ENCODE results near the gene GSTCD. TPM values are rescaled to one million over a fixed set of nuclear protein-coding genes. Genes with fewer than 3 reads are reported as not detected.

GSTCD gene
- total RNA-seq, 2 donors from 2014 or later, result 10.0 to 20.8 TPM

GRCh38 chr4:105836537-105836936 lies 128.0 kb downstream of the GSTCD start:
- intact Hi-C loops (cut with DNase I), result no loop called here
- H3K36me3 ChIP-seq, result no peaks in the 10 kb centered on the region
- H3K4me1 ChIP-seq (replicated peaks), result no peaks in the 10 kb centered on the region
- DNase-seq (ENCODE audit: low spot score), result no peak
- H3K4me3 ChIP-seq, result no peak overlapping the region
- no peaks in the 10 kb centered on the region for H3K27me3 ChIP-seq (replicated peaks; ENCODE audit: insufficient read depth)
- no peak overlapping the region for H3K27ac ChIP-seq
- TF ChIP-seq POLR2AphosphoS5 (IDR thresholded peaks at IDR 0.05) (no peak), CTCF (IDR thresholded peaks at IDR 0.05) (no peak), POLR2A (IDR thresholded peaks at IDR 0.05) (no peak)
- H3K9me3 ChIP-seq, result no peaks in the 10 kb centered on the region
- 90% methylated on average over 3 of the region's 3 CpGs for WGBS

GRCh38 chr4:105837037-105837436 lies 128.5 kb downstream of the GSTCD start:
- WGBS, result 90% methylated on average over 2 of the region's 2 CpGs
- TF ChIP-seq POLR2A (IDR thresholded peaks at IDR 0.05) (no peak), CTCF (IDR thresholded peaks at IDR 0.05) (no peak), POLR2AphosphoS5 (IDR thresholded peaks at IDR 0.05) (no peak)

GRCh38 chr4:105838082-105838481 lies 129.5 kb downstream of the GSTCD start:
- Histone ChIP-seq H3K27ac (no peak overlapping the region), H3K36me3 (no peaks in the 10 kb centered on the region), H3K9me3 (no peaks in the 10 kb centered on the region), H3K27me3 (replicated peaks; ENCODE audit: insufficient read depth) (no peaks in the 10 kb centered on the region), H3K4me3 (no peak overlapping the region), H3K4me1 (replicated peaks) (no peaks in the 10 kb centered on the region)
- intact Hi-C loops (cut with DNase I), result no loop called here
- TF ChIP-seq POLR2AphosphoS5 (IDR thresholded peaks at IDR 0.05), result no peak
- no peak for TF ChIP-seq CTCF (IDR thresholded peaks at IDR 0.05)
- TF ChIP-seq POLR2A (IDR thresholded peaks at IDR 0.05), result no peak
- 44% methylated on average over 1 of the region's 1 CpG for WGBS
- no peak for DNase-seq (ENCODE audit: low spot score)

More at GRCh38 chr4:105837037-105837436, 128.5 kb downstream of the GSTCD start:
- Histone ChIP-seq H3K9me3 (no peaks in the 10 kb centered on the region), H3K27me3 (replicated peaks; ENCODE audit: insufficient read depth) (no peaks in the 10 kb centered on the region), H3K4me1 (replicated peaks) (no peaks in the 10 kb centered on the region), H3K4me3 (no peak overlapping the region), H3K36me3 (no peaks in the 10 kb centered on the region), H3K27ac (no peak overlapping the region)
- DNase-seq (ENCODE audit: low spot score), result no peak
- intact Hi-C loops (cut with DNase I), result no loop called here

GRCh38 chr4:105840426-105841174 lies 132.0 kb downstream of the GSTCD start:
- Histone ChIP-seq H3K27me3 (replicated peaks; ENCODE audit: insufficient read depth) (no peaks in the 10 kb centered on the region), H3K4me3 (no peak overlapping the region), H3K27ac (no peak overlapping the region), H3K9me3 (no peaks in the 10 kb centered on the region), H3K36me3 (no peaks in the 10 kb centered on the region), H3K4me1 (replicated peaks) (no peaks in the 10 kb centered on the region)
- no peak for DNase-seq (ENCODE audit: low spot score)
- no peak for TF ChIP-seq POLR2A (IDR thresholded peaks at IDR 0.05)
- TF ChIP-seq CTCF (IDR thresholded peaks at IDR 0.05), result no peak
- no peak for TF ChIP-seq POLR2AphosphoS5 (IDR thresholded peaks at IDR 0.05)
- 68% methylated on average over 5 of the region's 5 CpGs for WGBS
- intact Hi-C loops (cut with DNase I), result no loop called here

GRCh38 chr4:105843941-105844340 lies 135.4 kb downstream of the GSTCD start:
- no peak for TF ChIP-seq POLR2A (IDR thresholded peaks at IDR 0.05)
- TF ChIP-seq POLR2AphosphoS5 (IDR thresholded peaks at IDR 0.05), result no peak
- no peak for TF ChIP-seq CTCF (IDR thresholded peaks at IDR 0.05)
- H3K4me1 ChIP-seq (replicated peaks), result no peaks in the 10 kb centered on the region
- H3K36me3 ChIP-seq, result no peaks in the 10 kb centered on the region
- H3K27me3 ChIP-seq (replicated peaks; ENCODE audit: insufficient read depth), result no peaks in the 10 kb centered on the region
- no peak for DNase-seq (ENCODE audit: low spot score)
- no peak overlapping the region for H3K27ac ChIP-seq
- intact Hi-C loops (cut with DNase I), result no loop called here
- 56% methylated on average over 2 of the region's 2 CpGs for WGBS
- no peaks in the 10 kb centered on the region for H3K9me3 ChIP-seq
- no peak overlapping the region for H3K4me3 ChIP-seq

All from prostate gland (tissue), 2 donors.